ENCODE measurements around the gene MYBPH.

The MYBPH gene

DNA sequence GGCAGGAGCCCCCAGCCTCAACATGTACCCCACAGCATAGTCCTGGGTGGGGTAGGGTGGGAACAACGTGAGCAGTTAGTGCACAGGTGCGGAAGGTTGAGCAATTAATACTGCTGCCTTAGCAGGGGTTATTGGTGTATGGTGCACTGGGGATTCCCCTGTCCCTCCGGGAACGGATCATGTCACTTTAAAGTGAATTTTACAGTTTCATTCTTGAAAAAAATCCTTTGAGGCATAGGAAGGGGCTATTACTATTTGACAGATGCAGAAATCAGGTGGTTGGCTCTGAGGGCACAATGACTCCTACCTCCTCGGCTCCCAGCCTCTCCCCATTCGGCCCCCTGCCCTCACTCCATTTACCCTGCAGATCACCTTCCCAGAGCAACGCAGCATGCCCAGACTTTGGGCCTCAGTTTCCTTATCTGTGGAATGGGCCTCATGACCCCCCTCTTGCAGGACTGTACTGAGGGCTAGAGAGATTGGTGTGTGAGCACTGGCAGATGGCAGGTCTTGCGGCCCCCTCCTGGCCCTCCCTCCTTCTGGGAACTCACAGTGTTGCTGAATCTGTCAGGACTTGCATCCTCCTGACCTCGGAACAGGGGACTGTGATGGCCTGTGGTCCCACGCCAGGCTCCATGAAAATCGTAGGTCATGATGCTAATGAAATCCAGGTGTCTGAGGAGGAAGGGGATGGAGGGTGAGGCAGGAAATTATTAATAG is 5.1 kb upstream of the MYBPH start:
- ATAC-seq (ENCODE audit: low read depth), result no peak
- Histone ChIP-seq H3K4me3 (ENCODE audit: severe bottlenecking) (no peak overlapping the region), H3K27ac (ENCODE audit: poor library complexity, severe bottlenecking) (no peak overlapping the region), H3K36me3 (ENCODE audit: low read depth) (no peaks in the 10 kb centered on the region), H3K4me1 (ENCODE audit: insufficient read depth, poor library complexity, severe bottlenecking) (no peaks in the 10 kb centered on the region), H3K9me3 (ENCODE audit: severe bottlenecking) (no peaks in the 10 kb centered on the region), H3K27me3 (ENCODE audit: insufficient read depth, poor library complexity, severe bottlenecking) (no peaks in the 10 kb centered on the region)
- no peak for DNase-seq (ENCODE audit: low spot score)
- TF ChIP-seq, protein P1, sequence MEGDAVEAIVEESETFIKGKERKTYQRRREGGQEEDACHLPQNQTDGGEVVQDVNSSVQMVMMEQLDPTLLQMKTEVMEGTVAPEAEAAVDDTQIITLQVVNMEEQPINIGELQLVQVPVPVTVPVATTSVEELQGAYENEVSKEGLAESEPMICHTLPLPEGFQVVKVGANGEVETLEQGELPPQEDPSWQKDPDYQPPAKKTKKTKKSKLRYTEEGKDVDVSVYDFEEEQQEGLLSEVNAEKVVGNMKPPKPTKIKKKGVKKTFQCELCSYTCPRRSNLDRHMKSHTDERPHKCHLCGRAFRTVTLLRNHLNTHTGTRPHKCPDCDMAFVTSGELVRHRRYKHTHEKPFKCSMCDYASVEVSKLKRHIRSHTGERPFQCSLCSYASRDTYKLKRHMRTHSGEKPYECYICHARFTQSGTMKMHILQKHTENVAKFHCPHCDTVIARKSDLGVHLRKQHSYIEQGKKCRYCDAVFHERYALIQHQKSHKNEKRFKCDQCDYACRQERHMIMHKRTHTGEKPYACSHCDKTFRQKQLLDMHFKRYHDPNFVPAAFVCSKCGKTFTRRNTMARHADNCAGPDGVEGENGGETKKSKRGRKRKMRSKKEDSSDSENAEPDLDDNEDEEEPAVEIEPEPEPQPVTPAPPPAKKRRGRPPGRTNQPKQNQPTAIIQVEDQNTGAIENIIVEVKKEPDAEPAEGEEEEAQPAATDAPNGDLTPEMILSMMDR (IDR thresholded peaks at IDR 0.05; ENCODE audit: poor library complexity, severe bottlenecking), result no peak

DNA sequence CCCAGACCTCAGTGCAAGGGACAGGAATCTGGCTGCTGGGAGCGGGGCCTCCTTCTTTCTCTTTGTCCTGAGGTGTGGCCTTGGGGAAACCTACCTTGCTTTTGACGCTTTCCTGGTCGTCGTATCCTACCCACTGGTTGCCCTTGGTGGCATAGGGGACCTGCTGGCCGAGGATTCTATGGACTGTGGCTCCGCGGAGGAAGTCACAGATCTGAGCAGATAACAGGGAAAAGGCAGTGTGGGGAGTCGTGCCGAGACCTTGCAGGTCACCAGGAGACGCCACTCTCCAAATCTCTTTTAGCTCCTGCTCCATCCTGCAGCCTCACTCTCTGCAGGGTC is 4.0 kb upstream of the MYBPH start:
- Histone ChIP-seq H3K9me3 (ENCODE audit: severe bottlenecking) (no peaks in the 10 kb centered on the region), H3K4me1 (ENCODE audit: insufficient read depth, poor library complexity, severe bottlenecking) (no peaks in the 10 kb centered on the region), H3K27ac (ENCODE audit: poor library complexity, severe bottlenecking) (no peak overlapping the region), H3K27me3 (ENCODE audit: insufficient read depth, poor library complexity, severe bottlenecking) (no peaks in the 10 kb centered on the region), H3K36me3 (ENCODE audit: low read depth) (no peaks in the 10 kb centered on the region), H3K4me3 (ENCODE audit: severe bottlenecking) (no peak overlapping the region)
- no peak for DNase-seq (ENCODE audit: low spot score)
- TF ChIP-seq, protein P1 (IDR thresholded peaks at IDR 0.05; ENCODE audit: poor library complexity, severe bottlenecking), result no peak
- no peak for ATAC-seq (ENCODE audit: low read depth)

DNA sequence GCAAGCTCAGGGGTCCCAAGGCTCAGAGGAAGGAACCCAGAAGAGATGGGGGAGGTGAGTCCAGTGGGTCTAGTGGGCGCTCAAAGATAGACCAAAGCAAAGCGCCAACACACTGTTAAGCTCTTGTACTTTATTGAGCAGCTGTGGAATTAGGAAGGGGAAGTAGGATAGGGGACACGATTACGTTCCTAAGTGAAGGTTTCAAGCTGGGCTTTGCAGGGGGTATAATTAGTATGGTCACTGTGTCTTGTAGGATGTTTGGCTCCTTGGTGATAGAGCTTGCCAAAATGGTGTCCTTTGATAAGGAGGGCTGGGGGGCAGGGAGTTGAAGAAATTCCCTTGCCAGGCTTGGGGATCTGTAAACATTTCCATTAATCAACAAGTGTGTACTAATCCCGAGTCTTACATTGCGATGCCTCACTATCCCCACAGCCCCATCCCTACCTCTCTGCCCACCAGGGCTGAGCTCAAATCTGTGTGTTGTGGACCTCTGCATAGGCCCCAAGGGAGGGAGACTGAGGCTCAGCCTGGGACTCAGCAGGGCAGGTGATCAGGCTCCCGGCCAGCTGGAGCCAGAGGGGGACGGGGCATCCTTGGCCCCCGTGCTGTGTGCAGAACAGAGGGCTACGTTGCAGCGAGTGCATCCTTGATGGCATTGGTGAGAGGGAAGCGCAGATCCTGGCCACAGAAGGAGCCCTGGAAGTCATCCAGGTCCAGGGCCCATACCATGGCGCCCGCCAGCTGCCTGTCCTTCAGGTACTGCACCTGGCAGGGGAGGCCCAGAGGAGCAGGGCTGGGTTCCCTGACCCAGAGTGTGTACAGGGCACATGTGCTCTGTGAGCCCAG is 3.4 kb upstream of the MYBPH start:
- no peak overlapping the region for H3K27ac ChIP-seq (ENCODE audit: poor library complexity, severe bottlenecking)
- TF ChIP-seq, protein P1 (IDR thresholded peaks at IDR 0.05; ENCODE audit: poor library complexity, severe bottlenecking), result no peak
- ATAC-seq (ENCODE audit: low read depth) (no peak), DNase-seq (ENCODE audit: low spot score) (no peak)
- no peaks in the 10 kb centered on the region for H3K36me3 ChIP-seq (ENCODE audit: low read depth)
- H3K4me1 ChIP-seq (ENCODE audit: insufficient read depth, poor library complexity, severe bottlenecking), result no peaks in the 10 kb centered on the region
- no peaks in the 10 kb centered on the region for H3K9me3 ChIP-seq (ENCODE audit: severe bottlenecking)
- no peak overlapping the region for H3K4me3 ChIP-seq (ENCODE audit: severe bottlenecking)
- no peaks in the 10 kb centered on the region for H3K27me3 ChIP-seq (ENCODE audit: insufficient read depth, poor library complexity, severe bottlenecking)

DNA sequence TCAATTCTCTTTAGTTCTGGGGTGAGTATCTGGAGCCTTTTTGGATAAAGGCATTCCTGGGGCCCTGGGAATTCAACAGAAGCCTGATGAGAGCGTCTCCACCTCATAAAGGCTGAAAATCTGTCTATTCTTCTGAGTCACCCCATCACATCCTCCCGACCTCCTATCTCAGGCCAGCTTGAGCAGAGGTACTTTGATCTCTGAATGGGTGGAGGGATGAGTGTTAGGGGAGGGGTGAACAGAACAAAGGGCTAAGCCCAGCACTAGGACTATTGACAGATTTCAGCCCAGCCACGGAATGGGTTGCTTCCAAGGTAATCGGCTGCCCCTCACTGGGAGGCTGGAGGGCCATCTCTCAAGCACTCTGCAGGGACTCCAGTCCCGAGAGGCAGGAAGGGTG is 2.5 kb upstream of the MYBPH start:
- no peak for DNase-seq (ENCODE audit: low spot score)
- TF ChIP-seq, protein P1 (IDR thresholded peaks at IDR 0.05; ENCODE audit: poor library complexity, severe bottlenecking), result no peak
- H3K9me3 ChIP-seq (ENCODE audit: severe bottlenecking), result no peaks in the 10 kb centered on the region
- ATAC-seq (ENCODE audit: low read depth), result no peak
- no peaks in the 10 kb centered on the region for H3K4me1 ChIP-seq (ENCODE audit: insufficient read depth, poor library complexity, severe bottlenecking)
- H3K27ac ChIP-seq (ENCODE audit: poor library complexity, severe bottlenecking), result no peak overlapping the region
- no peaks in the 10 kb centered on the region for H3K27me3 ChIP-seq (ENCODE audit: insufficient read depth, poor library complexity, severe bottlenecking)
- no peak overlapping the region for H3K4me3 ChIP-seq (ENCODE audit: severe bottlenecking)
- no peaks in the 10 kb centered on the region for H3K36me3 ChIP-seq (ENCODE audit: low read depth)

Measured in RWPE2 (cell line).